IMR-90 (cell line): ENCODE data around the gene OTP. TPM values are rescaled to one million over a fixed set of nuclear protein-coding genes. Genes with fewer than 3 reads are reported as not detected.

Experiments
- ATAC-seq: fragments of 200-7000 bp; cut with Tn5 transposase; 2 replicates; pipeline ENCODE4 v1.9.1; 2020; ENCODE audit warnings: low read depth, mild to moderate bottlenecking, moderate library complexity
- BruUV-seq: library from RNA; stranded (reverse); fragments of 400-500 nt; replicated peaks from 2 replicates; lab custom pipeline; 2021; lab: Mats Ljungman, UMichigan
- CTCF ChIA-PET: fragments of 300-600 bp; formaldehyde crosslinking; extraction: SDS; loops from one replicate; lab custom pipeline; 2021; ENCODE audit warnings: antibody characterized with exemption; lab: Yijun Ruan, JAX
- POLR2A ChIA-PET: fragments of 300-600 bp; sonication (Branson Sonifier 250); formaldehyde crosslinking; loops from one replicate; lab custom pipeline; 2022; ENCODE audit warnings: antibody characterized with exemption; ENCODE audit not compliant: unreplicated experiment; lab: Charles Lee
- DNase-seq: peaks from one replicate; pipeline ENCODE4 v3.0.0; 2013
- H2AFZ ChIP-seq: replicated peaks from 2 replicates; pipeline ENCODE3; 2013; ENCODE audit warnings: low read length, mild to moderate bottlenecking; ENCODE audit not compliant: poor library complexity
- H2AK5ac ChIP-seq: 2 replicates; pipeline ENCODE4 v1.6.1; 2013; ENCODE audit warnings: low read depth, low read length, inconsistent platforms
- H2AK9ac ChIP-seq: replicated peaks from 2 replicates; pipeline ENCODE3; 2013; ENCODE audit warnings: mild to moderate bottlenecking, low read depth, low read length, moderate library complexity; ENCODE audit not compliant: poor library complexity
- H2BK120ac ChIP-seq: 2 replicates; pipeline ENCODE4 v1.6.1; 2013; ENCODE audit warnings: low read depth, low read length, inconsistent platforms
- H2BK15ac ChIP-seq: 3 replicates; pipeline ENCODE4 v1.6.1; 2013; ENCODE audit warnings: low read depth, low read length, inconsistent platforms
- H2BK20ac ChIP-seq: 2 replicates; pipeline ENCODE4 v1.6.1; 2013; ENCODE audit warnings: low read depth, mild to moderate bottlenecking, inconsistent platforms, low read length, moderate library complexity
- H2BK5ac ChIP-seq: 2 replicates; pipeline ENCODE4 v1.6.1; 2013; ENCODE audit warnings: mild to moderate bottlenecking, low read depth, low read length, inconsistent platforms; ENCODE audit not compliant: poor library complexity, severe bottlenecking
- H3K14ac ChIP-seq: replicated peaks from 2 replicates; pipeline ENCODE4 v1.6.1; 2013; ENCODE audit warnings: low read depth, low read length, inconsistent platforms
- H3K18ac ChIP-seq: 2 replicates; pipeline ENCODE4 v1.6.1; 2013; ENCODE audit warnings: low read depth, low read length, control low read depth
- H3K23ac ChIP-seq: 2 replicates; pipeline ENCODE4 v1.6.1; 2013; ENCODE audit warnings: low read depth, low read length, inconsistent platforms
- H3K27ac ChIP-seq: 2 replicates; pipeline ENCODE4 v1.5.1; 2013; ENCODE audit warnings: mild to moderate bottlenecking, control low read depth, low read length; ENCODE audit not compliant: insufficient read depth
- H3K27me3 ChIP-seq: 2 replicates; pipeline ENCODE4 v1.6.1; 2013; ENCODE audit warnings: low read length; ENCODE audit not compliant: control insufficient read depth, insufficient read depth
- H3K36me3 ChIP-seq: 2 replicates; pipeline ENCODE4 v1.6.1; 2013; ENCODE audit warnings: low read length, mixed read lengths; ENCODE audit not compliant: control insufficient read depth, insufficient read depth
- H3K4ac ChIP-seq: 2 replicates; pipeline ENCODE4 v1.6.1; 2013; ENCODE audit warnings: low read depth, low read length, inconsistent platforms
- H3K4me1 ChIP-seq: 2 replicates; pipeline ENCODE4 v1.6.1; 2013; ENCODE audit warnings: low read length, mixed read lengths; ENCODE audit not compliant: control insufficient read depth, insufficient read depth
- H3K4me2 ChIP-seq: 2 replicates; pipeline ENCODE4 v1.6.1; 2013; ENCODE audit warnings: low read depth, mild to moderate bottlenecking, control low read depth, low read length, moderate library complexity
- H3K4me3 ChIP-seq: 2 replicates; pipeline ENCODE4 v1.5.1; 2013; ENCODE audit warnings: low read depth, mild to moderate bottlenecking, control low read depth, low read length, moderate library complexity; ENCODE audit not compliant: insufficient read depth
- H3K56ac ChIP-seq: 2 replicates; pipeline ENCODE4 v1.6.1; 2013; ENCODE audit warnings: low read length, inconsistent platforms; ENCODE audit not compliant: insufficient read depth; ENCODE audit errors: extremely low read depth
- H3K79me1 ChIP-seq, 2 experiments: 2 replicates each; pipeline ENCODE4 v1.6.1; 2013; ENCODE audit warnings: low read length in 2 of 2, inconsistent platforms in 1 of 2, low read depth in 1 of 2
- H3K9ac ChIP-seq: 2 replicates; pipeline ENCODE4 v1.6.1; 2013; ENCODE audit warnings: low read depth, low read length, control low read depth
- H3K9me1 ChIP-seq: 2 replicates; pipeline ENCODE4 v1.6.1; 2013; ENCODE audit warnings: low read length, inconsistent platforms; ENCODE audit not compliant: insufficient read depth
- H3K9me3 ChIP-seq: 2 replicates; pipeline ENCODE4 v1.6.1; 2013; ENCODE audit warnings: low read length; ENCODE audit not compliant: control insufficient read depth, insufficient read depth
- H4K20me1 ChIP-seq: 2 replicates; pipeline ENCODE4 v1.6.1; 2013; ENCODE audit warnings: low read length, inconsistent platforms; ENCODE audit not compliant: insufficient read depth
- H4K5ac ChIP-seq: 2 replicates; pipeline ENCODE4 v1.6.1; 2013; ENCODE audit warnings: mild to moderate bottlenecking, low read depth, low read length, control low read depth
- H4K8ac ChIP-seq, 2 experiments: 2 replicates each; pipeline ENCODE4 v1.6.1; 2013; ENCODE audit warnings: low read depth in 2 of 2, low read length in 2 of 2, control low read depth in 1 of 2, inconsistent platforms in 1 of 2
- H4K91ac ChIP-seq: 2 replicates; pipeline ENCODE4 v1.6.1; 2013; ENCODE audit warnings: low read depth, low read length, inconsistent platforms; ENCODE audit not compliant: insufficient read depth
- BHLHE40 ChIP-seq: fragments of 150-350 bp; IDR thresholded peaks from 2 replicates; pipeline ENCODE4 v1.6.1; 2016; ENCODE audit warnings: mild to moderate bottlenecking, low read depth, low read length
- CHD1 ChIP-seq: IDR thresholded peaks from 2 replicates; pipeline ENCODE4 v1.6.1; 2012; ENCODE audit warnings: low read depth, low read length, improper control_type of control experiment
- FOS ChIP-seq: fragments of 150-350 bp; IDR thresholded peaks from 2 replicates; pipeline ENCODE4 v1.6.1; 2016; ENCODE audit warnings: low read depth, low read length
- MAFK ChIP-seq: IDR thresholded peaks from 2 replicates; pipeline ENCODE4 v1.6.1; 2012; ENCODE audit warnings: low read depth, low read length, improper control_type of control experiment
- MAZ ChIP-seq: IDR thresholded peaks from 2 replicates; pipeline ENCODE4 v1.6.1; 2012; ENCODE audit warnings: low read depth, mild to moderate bottlenecking, low read length, improper control_type of control experiment, moderate library complexity, borderline replicate concordance
- MXI1 ChIP-seq: IDR thresholded peaks from 2 replicates; pipeline ENCODE4 v1.6.1; 2012; ENCODE audit warnings: low read depth, mild to moderate bottlenecking, low read length, moderate library complexity, borderline replicate concordance
- NFE2L2 ChIP-seq: fragments of 150-350 bp; IDR thresholded peaks from 2 replicates; pipeline ENCODE4 v1.6.1; 2016; ENCODE audit warnings: low read depth, mild to moderate bottlenecking, low read length
- POLR2A ChIP-seq: IDR thresholded peaks from 2 replicates; pipeline ENCODE4 v1.6.1; 2012; ENCODE audit warnings: mild to moderate bottlenecking, low read depth, low read length
- RAD21 ChIP-seq: IDR thresholded peaks from 2 replicates; pipeline ENCODE4 v1.6.1; 2012; ENCODE audit warnings: low read length, improper control_type of control experiment
- RCOR1 ChIP-seq: IDR thresholded peaks from 2 replicates; pipeline ENCODE4 v1.6.1; 2012; ENCODE audit warnings: mild to moderate bottlenecking, low read length, improper control_type of control experiment; ENCODE audit not compliant: insufficient replicate concordance
- RFX5 ChIP-seq: IDR thresholded peaks from 2 replicates; pipeline ENCODE4 v1.8.0; 2012; ENCODE audit warnings: low read depth, mild to moderate bottlenecking, low read length, moderate library complexity
- dilution Hi-C: fragments of 300-500 bp; cut with HindIII; formaldehyde crosslinking; loops from one replicate; pipeline ENCODE4 v1.14.3; 2018; ENCODE audit warnings: low sequenced_read_pairs; ENCODE audit not compliant: unreplicated experiment
- in situ Hi-C: fragments of 300-500 bp; cut with MboI; formaldehyde crosslinking; loops from 3 replicates; pipeline ENCODE4 v1.14.3; 2019; ENCODE audit warnings: low sequenced_read_pairs, inconsistent platforms, mixed read lengths
- intact Hi-C: fragments of 100-400 bp; cut with micrococcal nuclease; formaldehyde crosslinking; loops from 2 replicates; pipeline ENCODE4 v1.10.0; 2022
- polyA plus RNA-seq, 3 experiments: library from polyadenylated mRNA; depleted of rRNA; stranded (reverse); fragments of >200 nt; gene quantifications; 2 replicates each; pipeline ENCODE4 v1.2.3, GENCODE V29; 2012; ENCODE audit warnings: low replicate concordance in 1 of 3
- total RNA-seq: library from RNA; depleted of rRNA; stranded (reverse); fragments of >200 nt; gene quantifications from 2 replicates; pipeline ENCODE4 v1.2.3, GENCODE V29; 2012
- TF ChIP-seq, protein P1 (sequence below): fragments of 150-350 bp; IDR thresholded peaks from 2 replicates; pipeline ENCODE4 v1.6.1; 2017; ENCODE audit warnings: mild to moderate bottlenecking, antibody characterized with exemption, low read length, low read depth
- TF ChIP-seq, protein P2 (sequence below): conservative IDR thresholded peaks from 2 replicates; pipeline ENCODE4 v1.5.1; 2012; ENCODE audit warnings: mild to moderate bottlenecking, low read depth, low read length, improper control_type of control experiment

OTP gene
- total and polyA plus RNA-seq, 2 of the 4 experiments (the other 2 are of a cell fraction), result not detected

DNA sequence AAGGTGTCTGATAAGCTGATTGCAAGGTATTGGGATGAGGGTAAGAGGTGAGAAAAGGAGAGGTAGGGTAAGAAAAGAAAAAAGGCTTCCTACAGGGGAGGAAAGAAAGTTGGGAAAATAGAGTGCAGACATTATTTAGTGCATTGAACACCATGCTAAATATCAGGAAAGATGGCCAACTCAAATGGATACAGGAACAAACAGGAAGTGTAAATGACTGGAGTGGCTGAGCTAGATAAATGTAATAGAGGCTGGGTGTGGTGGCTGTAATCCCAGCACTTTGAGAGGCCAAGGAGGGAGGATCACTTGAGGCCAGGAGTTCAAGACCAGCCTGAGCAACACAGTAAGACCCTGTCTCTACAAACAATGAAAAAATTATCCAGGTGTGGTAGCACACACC is 32.2 kb downstream of the OTP start:
- no peak overlapping the region for H2BK120ac ChIP-seq
- no peak overlapping the region for H4K8ac ChIP-seq
- intact Hi-C loops (no loop called here), in situ Hi-C loops (no loop called here), dilution Hi-C loops (no loop called here)
- H3K9me1 ChIP-seq, result no peaks in the 10 kb centered on the region
- H3K4me3 ChIP-seq, result no peak overlapping the region
- H3K4me2 ChIP-seq, result no peak overlapping the region
- H3K9me3 ChIP-seq, result no peaks in the 10 kb centered on the region
- CTCF ChIA-PET, result no interaction called here
- no peak for TF ChIP-seq NFE2L2
- TF ChIP-seq RAD21, result no peak
- no peak for TF ChIP-seq RCOR1
- no peak for TF ChIP-seq FOS
- no peak for TF ChIP-seq BHLHE40
- no peak for TF ChIP-seq MAFK
- TF ChIP-seq, protein P1, sequence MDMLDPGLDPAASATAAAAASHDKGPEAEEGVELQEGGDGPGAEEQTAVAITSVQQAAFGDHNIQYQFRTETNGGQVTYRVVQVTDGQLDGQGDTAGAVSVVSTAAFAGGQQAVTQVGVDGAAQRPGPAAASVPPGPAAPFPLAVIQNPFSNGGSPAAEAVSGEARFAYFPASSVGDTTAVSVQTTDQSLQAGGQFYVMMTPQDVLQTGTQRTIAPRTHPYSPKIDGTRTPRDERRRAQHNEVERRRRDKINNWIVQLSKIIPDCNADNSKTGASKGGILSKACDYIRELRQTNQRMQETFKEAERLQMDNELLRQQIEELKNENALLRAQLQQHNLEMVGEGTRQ, result no peak
- no peak for TF ChIP-seq MAZ
- TF ChIP-seq RFX5, result no peak
- no peak for TF ChIP-seq MXI1
- TF ChIP-seq, protein P2, sequence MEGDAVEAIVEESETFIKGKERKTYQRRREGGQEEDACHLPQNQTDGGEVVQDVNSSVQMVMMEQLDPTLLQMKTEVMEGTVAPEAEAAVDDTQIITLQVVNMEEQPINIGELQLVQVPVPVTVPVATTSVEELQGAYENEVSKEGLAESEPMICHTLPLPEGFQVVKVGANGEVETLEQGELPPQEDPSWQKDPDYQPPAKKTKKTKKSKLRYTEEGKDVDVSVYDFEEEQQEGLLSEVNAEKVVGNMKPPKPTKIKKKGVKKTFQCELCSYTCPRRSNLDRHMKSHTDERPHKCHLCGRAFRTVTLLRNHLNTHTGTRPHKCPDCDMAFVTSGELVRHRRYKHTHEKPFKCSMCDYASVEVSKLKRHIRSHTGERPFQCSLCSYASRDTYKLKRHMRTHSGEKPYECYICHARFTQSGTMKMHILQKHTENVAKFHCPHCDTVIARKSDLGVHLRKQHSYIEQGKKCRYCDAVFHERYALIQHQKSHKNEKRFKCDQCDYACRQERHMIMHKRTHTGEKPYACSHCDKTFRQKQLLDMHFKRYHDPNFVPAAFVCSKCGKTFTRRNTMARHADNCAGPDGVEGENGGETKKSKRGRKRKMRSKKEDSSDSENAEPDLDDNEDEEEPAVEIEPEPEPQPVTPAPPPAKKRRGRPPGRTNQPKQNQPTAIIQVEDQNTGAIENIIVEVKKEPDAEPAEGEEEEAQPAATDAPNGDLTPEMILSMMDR, result no peak
- TF ChIP-seq CHD1, result no peak
- TF ChIP-seq POLR2A, result no peak
- H3K79me1 ChIP-seq, result no peaks in the 10 kb centered on the region
- no peak overlapping the region for H4K91ac ChIP-seq
- DNase-seq (no peak), ATAC-seq (no peak)
- POLR2A ChIA-PET, result no interaction called here
- no peak overlapping the region for H3K9ac ChIP-seq
- no peak overlapping the region for H2BK15ac ChIP-seq
- H4K5ac ChIP-seq, result no peak overlapping the region
- no peak overlapping the region for H3K14ac ChIP-seq
- no peak overlapping the region for H2BK5ac ChIP-seq
- no peaks in the 10 kb centered on the region for H4K20me1 ChIP-seq
- no peak overlapping the region for H3K4ac ChIP-seq
- H3K56ac ChIP-seq, result no peak overlapping the region
- no peak overlapping the region for H3K18ac ChIP-seq
- no peak overlapping the region for H3K23ac ChIP-seq
- H3K4me1 ChIP-seq, result no peaks in the 10 kb centered on the region
- no peak overlapping the region for H2AFZ ChIP-seq
- BruUV-seq, result no TSS peak
- no peak overlapping the region for H2AK9ac ChIP-seq
- H2BK20ac ChIP-seq, result no peak overlapping the region
- H3K36me3 ChIP-seq, result no peaks in the 10 kb centered on the region
- no peak overlapping the region for H3K27ac ChIP-seq
- no peak overlapping the region for H2AK5ac ChIP-seq
- peaks cover 5% of the 10 kb centered on the region for H3K27me3 ChIP-seq
